H1 (cell line): ENCODE results near the gene DOHH.

Experiments used
- EP300 ChIP-seq, 2 experiments: IDR thresholded peaks; 1 replicate in 1 of 2; 2 replicates in 1 of 2; pipeline ENCODE4 v1.6.1; 2011 to 2012; ENCODE audit warnings: low read depth in 2 of 2, low read length in 2 of 2, mild to moderate bottlenecking in 2 of 2, borderline replicate concordance in 1 of 2, inconsistent platforms in 1 of 2, moderate library complexity in 1 of 2
- NANOG ChIP-seq: IDR thresholded peaks from 2 replicates; pipeline ENCODE4 v1.6.1; 2011; ENCODE audit warnings: low read length, low read depth, mild to moderate bottlenecking, inconsistent platforms; ENCODE audit not compliant: insufficient read depth, poor library complexity, severe bottlenecking
- NRF1 ChIP-seq: IDR thresholded peaks from 2 replicates; pipeline ENCODE4 v1.6.1; 2011; ENCODE audit warnings: mild to moderate bottlenecking, low read depth, low read length, improper control_type of control experiment
- RAD21 ChIP-seq, 2 experiments: IDR thresholded peaks in 1 of 2; conservative IDR thresholded peaks in 1 of 2; 2 replicates each; pipeline ENCODE4 v1.6.1; 2011; ENCODE audit warnings: low read depth in 2 of 2, low read length in 2 of 2, improper control_type of control experiment in 1 of 2, inconsistent platforms in 1 of 2, mild to moderate bottlenecking in 1 of 2, moderate library complexity in 1 of 2
- RFX5 ChIP-seq: IDR thresholded peaks from 2 replicates; pipeline ENCODE4 v1.6.1; 2011; ENCODE audit warnings: low read depth, low read length, improper control_type of control experiment, borderline replicate concordance

DNA sequence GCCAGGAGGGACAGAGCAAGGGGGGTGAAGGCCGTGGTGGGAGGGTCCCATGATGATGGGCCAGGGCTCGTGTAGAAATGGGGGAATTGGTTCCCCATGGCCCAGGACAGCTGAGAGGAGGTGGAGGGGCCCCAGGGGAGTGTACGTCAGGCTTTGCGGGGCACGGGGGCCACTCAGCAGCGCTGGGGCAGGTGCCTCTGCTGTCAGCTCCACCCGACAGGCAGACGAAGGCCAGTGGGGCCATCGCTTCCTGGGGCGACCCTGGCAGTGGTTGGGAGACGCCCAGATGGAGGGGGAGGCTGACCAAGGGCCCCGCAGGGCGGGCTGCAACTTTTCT is 36.6 kb upstream of the DOHH start:
- no peak for TF ChIP-seq NRF1
- TF ChIP-seq NANOG: no peak
- TF ChIP-seq RAD21 (IDR thresholded peaks at IDR 0.05 in 1 of 2, conservative IDR thresholded peaks at IDR 0.05 in 1 of 2; ENCODE audit: low read depth in 2 of 2, low read length in 2 of 2): no peak
- TF ChIP-seq RFX5: no peak
- no peak for TF ChIP-seq EP300 (IDR thresholded peaks at IDR 0.05; ENCODE audit: borderline replicate concordance in 1 of 2, low read depth in 2 of 2, low read length in 2 of 2)
